BJ (cell line): ENCODE results near the gene TLR8. TPM values are rescaled to one million over a fixed set of nuclear protein-coding genes. Genes with fewer than 3 reads are reported as not detected.
"Not testable (repeated sequence)": the region's sequence is repeated elsewhere in the genome, so short reads cannot be mapped to it uniquely, and the experiment has no call there.

ENCODE experiments used
- CTCF ChIA-PET: fragments of 350-600 bp; formaldehyde crosslinking; extraction: SDS; loops from one replicate; lab custom pipeline; 2021; ENCODE audit warnings: antibody characterized with exemption, inconsistent platforms; lab: Yijun Ruan, JAX
- POLR2A ChIA-PET: fragments of 300-600 bp; sonication (Branson Sonifier 250); formaldehyde crosslinking; extraction: SDS; loops from one replicate; lab custom pipeline; 2021; ENCODE audit warnings: antibody characterized with exemption; lab: Charles Lee
- DNase-seq: peaks from one replicate; pipeline ENCODE4 v3.0.0-alpha.2; 2011; ENCODE audit warnings: low read depth
- H3K27me3 ChIP-seq: 2 replicates; pipeline ENCODE4 v1.6.0; 2011; ENCODE audit warnings: low read length; ENCODE audit not compliant: control insufficient read depth, insufficient read depth
- H3K36me3 ChIP-seq: 2 replicates; pipeline ENCODE4 v1.5.1; 2011; ENCODE audit warnings: low read length; ENCODE audit not compliant: control insufficient read depth, insufficient read depth
- H3K4me3 ChIP-seq: 2 replicates; pipeline ENCODE4 v1.5.1; 2011; ENCODE audit warnings: low read depth, mild to moderate bottlenecking, control low read depth, low read length
- polyA plus RNA-seq: library from polyadenylated mRNA; depleted of rRNA; stranded (reverse); fragments of >200 nt; gene quantifications from 2 replicates; pipeline ENCODE4 v1.2.3, GENCODE V29; 2011
- TF ChIP-seq, protein P1 (sequence below): IDR thresholded peaks from 2 replicates; pipeline ENCODE4 v1.5.1; 2011; ENCODE audit warnings: low read depth, mild to moderate bottlenecking, control low read depth, inconsistent platforms, low read length, moderate library complexity; ENCODE audit not compliant: insufficient read depth

Gene TLR8
- polyA plus RNA-seq, 1 experiment, result not detected

DNA sequence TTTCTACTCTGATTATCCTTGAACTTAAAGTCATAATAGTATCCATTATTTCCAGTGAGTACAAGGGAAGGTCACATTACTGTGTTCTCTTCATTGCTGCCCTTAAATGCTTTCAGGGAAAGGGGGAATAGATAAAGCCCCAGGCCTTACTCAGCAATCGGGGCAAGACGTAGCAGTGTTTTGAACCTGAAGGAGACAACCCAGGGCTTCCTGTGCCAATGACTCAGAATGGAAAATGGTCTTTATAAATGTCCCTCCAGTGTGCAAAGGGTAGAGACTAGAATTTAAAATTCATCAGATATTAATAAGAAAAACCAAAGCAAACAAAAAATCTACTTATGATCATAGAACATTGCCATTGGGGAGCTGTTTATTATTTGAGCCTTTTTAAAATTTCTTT lies 23.7 kb downstream of the TLR8 start:
- CTCF ChIA-PET, result no interaction called here
- no peak for DNase-seq
- Histone ChIP-seq H3K4me3 (no peak overlapping the region), H3K36me3 (no peaks in the 10 kb centered on the region), H3K27me3 (no peaks in the 10 kb centered on the region)
- TF ChIP-seq, protein P1, sequence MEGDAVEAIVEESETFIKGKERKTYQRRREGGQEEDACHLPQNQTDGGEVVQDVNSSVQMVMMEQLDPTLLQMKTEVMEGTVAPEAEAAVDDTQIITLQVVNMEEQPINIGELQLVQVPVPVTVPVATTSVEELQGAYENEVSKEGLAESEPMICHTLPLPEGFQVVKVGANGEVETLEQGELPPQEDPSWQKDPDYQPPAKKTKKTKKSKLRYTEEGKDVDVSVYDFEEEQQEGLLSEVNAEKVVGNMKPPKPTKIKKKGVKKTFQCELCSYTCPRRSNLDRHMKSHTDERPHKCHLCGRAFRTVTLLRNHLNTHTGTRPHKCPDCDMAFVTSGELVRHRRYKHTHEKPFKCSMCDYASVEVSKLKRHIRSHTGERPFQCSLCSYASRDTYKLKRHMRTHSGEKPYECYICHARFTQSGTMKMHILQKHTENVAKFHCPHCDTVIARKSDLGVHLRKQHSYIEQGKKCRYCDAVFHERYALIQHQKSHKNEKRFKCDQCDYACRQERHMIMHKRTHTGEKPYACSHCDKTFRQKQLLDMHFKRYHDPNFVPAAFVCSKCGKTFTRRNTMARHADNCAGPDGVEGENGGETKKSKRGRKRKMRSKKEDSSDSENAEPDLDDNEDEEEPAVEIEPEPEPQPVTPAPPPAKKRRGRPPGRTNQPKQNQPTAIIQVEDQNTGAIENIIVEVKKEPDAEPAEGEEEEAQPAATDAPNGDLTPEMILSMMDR, result no peak
- POLR2A ChIA-PET, result no interaction called here

DNA sequence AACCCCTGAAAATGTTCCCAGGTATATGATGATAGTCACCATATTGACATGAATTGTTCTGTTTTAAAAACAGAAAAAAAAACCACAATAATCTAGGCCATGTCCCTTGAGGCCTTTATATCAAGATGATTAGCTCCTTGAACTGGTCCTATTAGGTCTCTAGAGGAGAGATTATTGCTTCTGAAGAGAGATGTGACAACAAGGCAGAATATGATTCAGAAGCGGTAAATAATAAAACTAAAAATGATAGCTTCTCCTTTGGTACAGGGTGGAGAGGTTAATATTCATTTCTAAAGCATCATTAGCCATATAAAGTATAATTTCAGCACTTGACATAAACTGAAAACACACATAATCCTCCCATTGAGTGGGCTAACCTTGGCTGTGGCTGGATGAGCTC lies 25.8 kb downstream of the TLR8 start:
- no peak for DNase-seq
- no peak overlapping the region for H3K4me3 ChIP-seq
- no peaks in the 10 kb centered on the region for H3K27me3 ChIP-seq
- no peaks in the 10 kb centered on the region for H3K36me3 ChIP-seq
- TF ChIP-seq, protein P1, result no peak
- CTCF ChIA-PET, result no interaction called here
- POLR2A ChIA-PET, result no interaction called here

DNA sequence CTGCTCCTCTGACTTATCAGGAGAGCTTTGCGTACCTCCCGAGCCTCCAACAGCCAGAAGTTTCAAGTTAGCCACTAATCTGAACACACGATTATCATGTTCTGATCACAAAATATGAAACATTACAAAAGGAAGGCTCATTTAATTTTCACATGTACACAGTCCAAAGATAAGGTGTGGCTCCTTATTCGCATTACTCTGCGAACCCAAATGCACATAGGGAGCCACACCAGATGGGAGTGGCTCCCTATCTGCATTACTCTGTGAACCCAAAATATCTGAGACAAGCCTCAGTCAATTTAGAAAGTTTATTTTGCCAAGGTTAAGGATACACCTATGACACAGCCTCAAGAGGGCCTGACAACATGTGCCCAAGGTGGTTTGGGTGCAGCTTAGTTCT lies 28.4 kb downstream of the TLR8 start:
- POLR2A ChIA-PET, result no interaction called here

DNA sequence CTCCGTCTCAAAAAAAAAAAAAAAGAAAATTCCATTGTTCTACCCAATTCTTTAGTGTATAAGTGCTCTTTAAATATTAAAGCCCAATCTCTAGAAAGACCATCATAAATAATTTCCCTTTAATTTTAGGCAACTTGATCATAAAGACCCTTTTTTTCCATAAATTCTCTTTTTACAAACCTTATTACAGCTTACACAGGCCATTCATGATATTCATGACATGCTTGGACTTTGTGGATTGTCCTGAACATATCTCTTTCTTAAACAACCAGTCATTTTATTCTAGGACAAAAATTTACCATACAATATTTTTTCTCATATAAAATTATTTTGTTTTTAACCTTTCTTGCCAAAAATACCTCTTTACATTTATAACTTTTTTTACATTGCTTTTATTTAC lies 30.5 kb downstream of the TLR8 start:
- no peaks in the 10 kb centered on the region for H3K27me3 ChIP-seq
- no peak for DNase-seq
- TF ChIP-seq, protein P1, result no peak
- POLR2A ChIA-PET, result no interaction called here
- no peak overlapping the region for H3K4me3 ChIP-seq
- no peaks in the 10 kb centered on the region for H3K36me3 ChIP-seq
- CTCF ChIA-PET, result no interaction called here

More for the DNA sequence above, 28.4 kb downstream of the TLR8 start:
- DNase-seq, result no peak
- CTCF ChIA-PET, result no interaction called here
- Histone ChIP-seq H3K4me3 (no peak overlapping the region), H3K27me3 (no peaks in the 10 kb centered on the region), H3K36me3 (no peaks in the 10 kb centered on the region)
- TF ChIP-seq, protein P1, result no peak

DNA sequence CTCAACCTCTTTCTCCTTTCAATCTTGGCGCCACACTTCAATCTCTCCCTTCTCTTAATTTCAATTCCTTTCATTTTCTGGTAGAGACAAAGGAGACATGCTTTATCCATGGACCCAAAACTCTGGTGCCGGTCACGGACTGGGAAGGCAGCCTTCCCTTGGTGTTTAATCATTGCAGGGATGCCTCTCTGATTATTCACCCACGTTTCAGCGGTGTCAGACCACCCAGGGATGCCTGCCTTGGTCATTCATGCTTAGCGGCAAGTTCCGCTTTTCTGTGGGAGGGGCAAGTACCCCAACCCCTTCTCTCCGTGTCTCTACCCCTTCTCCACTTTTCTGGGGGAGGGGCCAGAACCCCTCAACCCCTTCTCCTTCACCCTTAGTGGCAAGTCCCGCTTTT lies 34.1 kb downstream of the TLR8 start:
- H3K36me3 ChIP-seq, POLR2A ChIA-PET, CTCF ChIA-PET, DNase-seq, H3K27me3 ChIP-seq, H3K4me3 ChIP-seq: not testable (repeated sequence)

DNA sequence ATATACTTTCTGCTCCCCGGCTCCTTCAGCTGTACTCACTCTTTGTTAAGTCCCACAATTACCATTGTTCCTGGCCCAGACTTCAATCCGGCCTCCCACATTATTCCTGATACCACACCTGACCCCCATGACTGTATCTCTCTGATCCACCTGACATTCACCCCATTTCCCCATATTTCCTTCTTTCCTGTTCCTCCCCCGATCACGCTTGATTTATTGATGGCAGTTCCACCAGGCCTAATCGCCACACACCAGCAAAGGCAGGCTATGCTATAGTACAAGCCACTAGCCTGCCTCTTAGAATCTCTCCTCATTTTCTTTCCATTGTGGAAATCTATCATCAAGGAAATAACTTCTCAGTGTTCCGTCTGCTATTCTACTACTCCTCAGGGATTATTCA lies 37.2 kb downstream of the TLR8 start:
- POLR2A ChIA-PET, H3K4me3 ChIP-seq, DNase-seq, CTCF ChIA-PET, H3K36me3 ChIP-seq, H3K27me3 ChIP-seq: not testable (repeated sequence)

DNA sequence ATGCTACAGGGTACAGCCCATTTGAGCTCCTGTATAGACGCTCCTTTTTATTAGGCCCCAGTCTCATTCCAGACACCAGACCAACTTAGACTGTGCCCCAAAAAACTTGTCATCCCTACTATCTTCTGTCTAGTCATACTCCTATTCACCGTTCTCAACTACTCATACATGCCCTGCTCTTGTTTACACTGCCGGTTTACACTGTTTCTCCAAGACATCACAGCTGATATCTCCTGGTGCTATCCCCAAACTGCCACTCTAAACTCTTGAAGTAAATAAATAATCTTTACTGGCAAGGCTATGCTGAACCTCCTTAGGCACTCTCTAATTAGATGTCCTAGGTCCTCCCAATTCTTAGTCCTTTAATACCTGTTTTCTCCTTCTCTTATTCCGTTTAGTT lies 38.0 kb downstream of the TLR8 start:
- DNase-seq, H3K27me3 ChIP-seq, H3K4me3 ChIP-seq, H3K36me3 ChIP-seq, POLR2A ChIA-PET, CTCF ChIA-PET: not testable (repeated sequence)
